H1 (cell line): ENCODE results near the gene SULT2B1. TPM values are rescaled to one million over a fixed set of nuclear protein-coding genes. Genes with fewer than 3 reads are reported as not detected.

Source experiments
- CTCF ChIA-PET: fragments of 300-600 bp; sonication (Branson Sonifier 250); formaldehyde crosslinking; loops from one replicate; lab custom pipeline; 2021; ENCODE audit not compliant: partially characterized antibody; lab: Charles Lee
- POLR2A ChIA-PET: fragments of 300-600 bp; sonication (Branson Sonifier 250); formaldehyde crosslinking; loops from one replicate; lab custom pipeline; 2021; ENCODE audit warnings: inconsistent platforms; ENCODE audit not compliant: partially characterized antibody; lab: Charles Lee
- DNase-seq, 2 experiments: peaks; one replicate each; pipeline versions ENCODE4 v3.0.0 to v3.0.0-alpha.2; 2010 to 2022; ENCODE audit warnings: low spot score in 2 of 2, low read depth in 1 of 2, mixed read lengths in 1 of 2
- FAIRE-seq: peaks from 2 replicates; lab custom pipeline; 2011; peaks lifted over from hg19 to GRCh38; lab: Jason Lieb, UNC
- H2AFZ ChIP-seq: 2 replicates; pipeline ENCODE4 v1.8.1; 2012; ENCODE audit warnings: low read length, inconsistent platforms
- H2AK5ac ChIP-seq: 2 replicates; pipeline ENCODE4 v1.6.1; 2013; ENCODE audit warnings: low read depth, low read length
- H2BK120ac ChIP-seq: replicated peaks from 2 replicates; pipeline ENCODE3; 2013; ENCODE audit warnings: low read depth, low read length, inconsistent platforms
- H2BK12ac ChIP-seq: 2 replicates; pipeline ENCODE4 v1.6.1; 2013; ENCODE audit warnings: low read depth, low read length
- H2BK15ac ChIP-seq: 2 replicates; pipeline ENCODE4 v1.6.1; 2013; ENCODE audit warnings: low read length
- H2BK20ac ChIP-seq: 2 replicates; pipeline ENCODE4 v1.6.1; 2013; ENCODE audit warnings: low read length
- H2BK5ac ChIP-seq: 2 replicates; pipeline ENCODE4 v1.6.1; 2013; ENCODE audit warnings: low read depth, low read length
- H3K14ac ChIP-seq: 2 replicates; pipeline ENCODE4 v1.6.1; 2013; ENCODE audit warnings: inconsistent platforms; ENCODE audit not compliant: insufficient read length
- H3K18ac ChIP-seq: 2 replicates; pipeline ENCODE4 v1.6.1; 2013; ENCODE audit warnings: low read length; ENCODE audit errors: extremely low read depth
- H3K23ac ChIP-seq: 2 replicates; pipeline ENCODE4 v1.6.1; 2013; ENCODE audit warnings: inconsistent platforms; ENCODE audit not compliant: insufficient read length
- H3K23me2 ChIP-seq: 2 replicates; pipeline ENCODE4 v1.6.1; 2013; ENCODE audit warnings: low read depth, low read length
- H3K27ac ChIP-seq: 2 replicates; pipeline ENCODE4 v1.6.1; 2011; ENCODE audit warnings: low read depth, low read length, inconsistent platforms
- H3K27me3 ChIP-seq, 4 experiments: replicated peaks in 1 of 4; 1 replicate in 1 of 4; 2 replicates in 3 of 4; pipeline versions ENCODE4 v1.6.1 to v1.8.1; 2011 to 2013; ENCODE audit warnings: low read length in 3 of 4, mild to moderate bottlenecking in 3 of 4, inconsistent platforms in 2 of 4, mixed read lengths in 2 of 4, moderate library complexity in 1 of 4; ENCODE audit not compliant: control insufficient read depth in 3 of 4, insufficient read depth in 3 of 4; ENCODE audit errors: extremely low read depth in 1 of 4
- H3K36me3 ChIP-seq, 4 experiments: 2 replicates each; pipeline versions ENCODE4 v1.6.1 to v1.8.1; 2011 to 2013; ENCODE audit warnings: mild to moderate bottlenecking in 4 of 4, low read length in 3 of 4, moderate library complexity in 2 of 4, control low read depth in 1 of 4, inconsistent platforms in 1 of 4; ENCODE audit not compliant: insufficient read depth in 4 of 4, control insufficient read depth in 2 of 4
- H3K4ac ChIP-seq: replicated peaks from 2 replicates; pipeline ENCODE3; 2013; ENCODE audit warnings: low read length, low read depth, mixed read lengths, inconsistent platforms; ENCODE audit not compliant: insufficient read length
- H3K4me1 ChIP-seq, 4 experiments: replicated peaks in 1 of 4; 1 replicate in 1 of 4; 2 replicates in 3 of 4; pipeline versions ENCODE4 v1.6.1 to v1.8.1; 2011 to 2013; ENCODE audit warnings: low read length in 3 of 4, inconsistent platforms in 2 of 4, mixed read lengths in 1 of 4; ENCODE audit not compliant: insufficient read depth in 4 of 4, control insufficient read depth in 3 of 4
- H3K4me2 ChIP-seq, 2 experiments: 2 replicates each; pipeline versions ENCODE4 v1.6.1 to v1.8.1; 2011 to 2013; ENCODE audit warnings: low read depth in 2 of 2, low read length in 2 of 2, control low read depth in 1 of 2, inconsistent platforms in 1 of 2, mild to moderate bottlenecking in 1 of 2; ENCODE audit not compliant: insufficient read depth in 1 of 2
- H3K4me3 ChIP-seq, 4 experiments: fragments of 200-600, 300-600 bp in 1 of 4; sonication (generic), shearing (Covaris generic), sonication (Bioruptor Twin) in 1 of 4; 2 replicates each; pipeline versions ENCODE4 v1.5.1 to v1.8.1; 2011 to 2016; ENCODE audit warnings: low read length in 4 of 4, low read depth in 3 of 4, control low read depth in 2 of 4, inconsistent platforms in 2 of 4, mild to moderate bottlenecking in 2 of 4, mixed read lengths in 1 of 4, moderate library complexity in 1 of 4; ENCODE audit not compliant: insufficient read depth in 2 of 4; ENCODE audit errors: extremely low read depth in 1 of 4
- H3K56ac ChIP-seq: replicated peaks from 2 replicates; pipeline ENCODE3; 2013; ENCODE audit warnings: low read depth, mild to moderate bottlenecking, mixed read lengths, low read length, inconsistent platforms; ENCODE audit not compliant: insufficient read length
- H3K79me1 ChIP-seq: 2 replicates; pipeline ENCODE4 v1.6.1; 2013; ENCODE audit warnings: low read depth, low read length, control low read depth
- H3K79me2 ChIP-seq, 2 experiments: 2 replicates each; pipeline versions ENCODE4 v1.6.1 to v1.8.1; 2012 to 2013; ENCODE audit warnings: low read length in 2 of 2, mild to moderate bottlenecking in 2 of 2, inconsistent platforms in 1 of 2; ENCODE audit not compliant: insufficient read depth in 2 of 2, control insufficient read depth in 1 of 2
- H3K9ac ChIP-seq, 4 experiments: replicated peaks in 1 of 4; 1 replicate in 1 of 4; 2 replicates in 3 of 4; pipeline versions ENCODE4 v1.6.1 to v1.8.1; 2011 to 2013; ENCODE audit warnings: low read depth in 3 of 4, low read length in 3 of 4, control low read depth in 2 of 4, mild to moderate bottlenecking in 2 of 4, moderate library complexity in 2 of 4, inconsistent platforms in 1 of 4; ENCODE audit errors: extremely low read depth in 1 of 4
- H3K9me3 ChIP-seq, 2 experiments: 2 replicates each; pipeline versions ENCODE4 v1.6.1 to v1.8.1; 2012 to 2013; ENCODE audit warnings: mild to moderate bottlenecking in 2 of 2, moderate library complexity in 2 of 2, control low read depth in 1 of 2, inconsistent platforms in 1 of 2, low read depth in 1 of 2, low read length in 1 of 2, mixed read lengths in 1 of 2; ENCODE audit not compliant: insufficient read depth in 2 of 2
- H4K20me1 ChIP-seq, 2 experiments: replicated peaks in 1 of 2; 2 replicates each; pipeline versions ENCODE3 to v1.8.1; 2011 to 2013; ENCODE audit warnings: inconsistent platforms in 2 of 2, low read length in 2 of 2, mild to moderate bottlenecking in 1 of 2; ENCODE audit not compliant: insufficient read depth in 2 of 2, control insufficient read depth in 1 of 2
- H4K5ac ChIP-seq: 2 replicates; pipeline ENCODE4 v1.6.1; 2013; ENCODE audit warnings: low read length, low read depth, mixed read lengths, inconsistent platforms; ENCODE audit not compliant: insufficient read length
- H4K8ac ChIP-seq: 2 replicates; pipeline ENCODE4 v1.8.0; 2013; ENCODE audit warnings: mild to moderate bottlenecking, moderate library complexity, low read length, inconsistent platforms; ENCODE audit not compliant: insufficient read depth; ENCODE audit errors: extremely low read depth
- H4K91ac ChIP-seq: replicated peaks from 2 replicates; pipeline ENCODE3; 2013; ENCODE audit warnings: low read length, mixed read lengths, inconsistent platforms; ENCODE audit not compliant: insufficient read length
- CTBP2 ChIP-seq: IDR thresholded peaks from 2 replicates; pipeline ENCODE4 v1.7.0; 2011; ENCODE audit warnings: borderline replicate concordance, mild to moderate bottlenecking, moderate library complexity, mixed read lengths, low read length; ENCODE audit not compliant: insufficient read depth, insufficient read length
- EZH2 ChIP-seq: fragments of 200-600 bp; sonication (generic); IDR thresholded peaks from 2 replicates; pipeline ENCODE4 v1.7.1; 2012; ENCODE audit warnings: low read depth, mild to moderate bottlenecking, moderate library complexity, low read length, inconsistent platforms; ENCODE audit not compliant: severe bottlenecking
- JUN ChIP-seq: IDR thresholded peaks from 2 replicates; pipeline ENCODE4 v1.6.1; 2011; ENCODE audit warnings: low read depth, mild to moderate bottlenecking, improper control_type of control experiment, low read length
- PHF8 ChIP-seq: fragments of 200-600 bp; sonication (generic); conservative IDR thresholded peaks from 2 replicates; pipeline ENCODE4 v1.7.1; 2012; ENCODE audit warnings: low read depth, mild to moderate bottlenecking, inconsistent platforms, low read length, moderate library complexity
- SP4 ChIP-seq: IDR thresholded peaks from 2 replicates; pipeline ENCODE4 v1.6.1; 2012; ENCODE audit warnings: low read length, inconsistent platforms
- TCF12 ChIP-seq: IDR thresholded peaks from 2 replicates; pipeline ENCODE4 v1.6.1; 2011; ENCODE audit warnings: low read depth, mild to moderate bottlenecking, low read length
- WGBS, 2 experiments: shearing (Covaris generic) in 1 of 2; methylation state at CpG; one replicate each; pipeline versions ENCODE4 v1.1.6 to v1.1.7; 2013 to 2015; ENCODE audit warnings: low lambda C conversion rate in 2 of 2, mixed read lengths in 2 of 2, inconsistent platforms in 1 of 2, low coverage in 1 of 2, missing lambda C conversion rate in 1 of 2; ENCODE audit not compliant: insufficient replicate concordance in 2 of 2, insufficient coverage in 1 of 2, insufficient read length in 1 of 2; ENCODE audit errors: extremely low coverage in 1 of 2, missing lambda C conversion rate in 1 of 2; 5-methylcytosine and 5-hydroxymethylcytosine counted together
- polyA plus RNA-seq, 7 experiments: library from polyadenylated mRNA; depleted of rRNA in 3 of 7; stranded (reverse) in 5 of 7; unstranded in 2 of 7; fragments of >200 nt in 5 of 7; fragments of 200-250 nt in 2 of 7; gene quantifications; 1 replicate in 5 of 7; 2 replicates in 1 of 7; 4 replicates in 1 of 7; pipeline versions ENCODE4 v1.2.1 to v1.2.3, GENCODE V29; 2011 to 2013; ENCODE audit warnings: missing spikeins in 2 of 7, mixed read lengths in 2 of 7
- total RNA-seq: library from RNA; stranded (reverse); fragmentation: NEBNext Ultra II Directional; extraction: Animal tissue kit (Norgen Biotek cat#: 25700); gene quantifications from 2 replicates; pipeline ENCODE4 v1.2.1, GENCODE V29; 2021

Gene SULT2B1
- total and polyA plus RNA-seq, 2 of the 8 experiments (the other 6 are each of a cell fraction or from before 2014, with no cell fraction given): 1.5 to 2.6 TPM

DNA sequence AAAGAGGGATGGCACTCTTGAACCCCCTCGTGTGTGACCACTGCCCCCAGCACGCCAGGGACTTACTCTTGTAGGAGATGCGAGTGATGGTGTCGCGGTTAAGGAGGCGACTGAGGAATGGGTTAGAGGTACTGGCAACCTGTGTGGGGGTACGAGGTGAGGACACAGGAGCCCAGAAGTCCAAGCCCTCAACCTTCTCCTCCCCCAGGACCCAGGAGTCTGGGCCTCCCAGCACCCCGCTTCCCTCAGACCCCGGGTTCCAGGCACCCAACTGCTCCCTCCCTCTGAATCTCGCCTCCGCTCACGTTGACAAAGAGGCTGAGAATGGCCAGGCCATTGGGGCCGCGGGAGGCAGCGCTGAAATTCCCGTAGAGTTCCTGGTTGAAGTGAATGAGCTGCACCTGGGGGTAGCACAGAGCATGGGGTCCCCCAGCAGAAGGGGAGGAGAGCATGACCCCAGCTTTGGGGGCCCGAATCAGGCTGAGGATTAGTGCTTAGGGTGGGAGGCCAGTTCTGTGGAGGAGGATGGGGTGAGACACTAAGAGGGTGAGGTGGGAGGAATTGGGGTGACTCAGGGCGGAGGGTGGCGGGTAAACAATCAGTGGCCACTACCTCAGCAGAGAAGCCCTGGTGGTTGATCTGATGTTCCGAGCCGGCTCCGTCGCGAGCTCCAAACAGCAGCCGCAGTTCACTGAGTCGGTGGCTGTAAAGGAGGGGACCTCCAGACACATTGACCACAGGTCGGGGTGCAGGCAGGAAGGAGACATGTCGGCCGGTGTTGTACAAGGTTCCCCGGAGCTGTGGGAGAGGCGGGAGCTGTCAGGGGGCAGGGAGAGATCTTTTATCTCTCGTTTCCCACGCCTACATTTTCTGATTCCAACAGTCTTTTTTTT, 87.8 kb downstream of the SULT2B1 start:
- Histone ChIP-seq H3K4ac (peak overlapping the region; percentile 63), H3K4me2 (peak overlapping the region in 1 of 2 experiments; percentile 94; a peak in 2 of 4 replicates), H3K9me3 (no peaks in the 10 kb centered on the region), H2BK20ac (peak overlapping the region; percentile 74; the same call in 1 of the 2 replicates), H2AK5ac (0 out of 2 replicates have a peak overlapping the region, but pooled peaks have one; percentile 33), H3K36me3 (no peaks in the 10 kb centered on the region), H3K23me2 (peaks cover 23% of the 10 kb centered on the region), H3K18ac (peak overlapping the region; percentile 65), H4K20me1 (no peaks in the 10 kb centered on the region), H3K27ac (0 out of 2 replicates have a peak overlapping the region, but pooled peaks have one; percentile 3), H3K9ac (no peak overlapping the region), H3K4me1 (peaks cover 5 to 27% (median 16%) of the 10 kb centered on the region in 4 experiments), H2BK120ac (peak overlapping the region; percentile 5), H3K14ac (no peak overlapping the region), H3K79me1 (no peaks in the 10 kb centered on the region), H3K27me3 (peaks cover 0 to 2% (median 0%) of the 10 kb centered on the region in 4 experiments; a peak in 2 of 7 replicates), H3K23ac (no peak overlapping the region), H3K4me3 (no peak overlapping the region; a peak in 1 of 8 replicates), H2BK15ac (no peak overlapping the region), H4K5ac (peak overlapping the region; percentile 11), H3K56ac (peak overlapping the region; percentile 9), H4K8ac (peak overlapping the region; percentile 76), H4K91ac (peak overlapping the region; percentile 87), H2AFZ (no peak overlapping the region), H2BK5ac (peak overlapping the region; percentile 20; the same call in 1 of the 2 replicates), H2BK12ac (peak overlapping the region; percentile 97), H3K79me2 (peaks cover 0 to 11% of the 10 kb centered on the region in 2 experiments; a peak in 2 of 4 replicates)
- TF ChIP-seq PHF8: no peak
- no peak for TF ChIP-seq JUN
- no peak for TF ChIP-seq CTBP2
- TF ChIP-seq TCF12: no peak
- TF ChIP-seq EZH2: no peak
- TF ChIP-seq SP4: no peak
- POLR2A ChIA-PET: interaction anchor here (0.8 to 5.6 kb wide), 5 partner anchors 9 to 99 kb away, joined by 3 to 28 read pairs (median 4); partner anchors contain the start of genes FUT2, RPL18 and SPHK2
- 84% methylated on average over 23 of the region's 33 CpGs; no CpG with 5 or more reads in 1 of the 2 experiments for WGBS, 2 experiments
- CTCF ChIA-PET: interaction anchor here (0.6 to 1.5 kb wide), 6 partner anchors 9 to 203 kb away, joined by 3 to 4 read pairs (median 3); no protein-coding TSS in a partner anchor
- no peak for DNase-seq
- FAIRE-seq: no peak
